ENCODE results near the gene ABLIM2.

- TF ChIP-seq EZH2 (optimal IDR thresholded peaks at IDR 0.05; ENCODE audit: low read depth, low read length) (no peak), CTCF (IDR thresholded peaks at IDR 0.05; ENCODE audit: low read length) (no peak)
These were observed 44.0 kb downstream of the ABLIM2 start for GRCh38 chr4:8114456-8115202.
